ENCODE data around the gene STX18.
A peak's percentile ranks its signal among the peaks of the same experiment; 100 is the strongest.
"Not testable (repeated sequence)": the region's sequence is repeated elsewhere in the genome, so short reads cannot be mapped to it uniquely, and the experiment has no call there.

Gene STX18

DNA sequence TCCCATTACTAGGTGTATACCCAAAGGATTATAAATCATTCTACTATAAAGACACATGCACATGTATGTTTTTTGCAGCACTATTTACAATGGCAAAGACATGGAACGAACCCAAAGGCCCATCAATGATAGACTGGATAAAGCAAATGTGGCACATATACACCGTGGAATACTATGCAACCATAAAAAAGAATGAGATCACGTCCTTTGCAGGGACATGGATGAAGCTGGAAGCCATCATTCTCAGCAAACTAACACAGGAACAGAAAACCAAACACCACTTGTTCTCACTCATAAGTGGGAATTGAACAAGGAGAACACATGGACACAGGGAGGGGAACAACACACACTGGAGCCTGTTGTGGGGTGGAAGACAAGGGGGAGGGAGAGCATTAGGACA is 31.2 kb downstream of the STX18 start:
- not testable (repeated sequence) for DNase-seq (ENCODE audit: low read depth in 3 of 3, low spot score in 1 of 3)

- DNase-seq (ENCODE audit: low read depth in 3 of 3, low spot score in 1 of 3): no peak
These were observed 32.3 kb downstream of the STX18 start for GRCh38 chr4:4509521-4509920.

GRCh38 chr4:4507923-4508322 is 33.9 kb downstream of the STX18 start:
- no peak for DNase-seq (ENCODE audit: low read depth in 3 of 3, low spot score in 1 of 3)

DNA sequence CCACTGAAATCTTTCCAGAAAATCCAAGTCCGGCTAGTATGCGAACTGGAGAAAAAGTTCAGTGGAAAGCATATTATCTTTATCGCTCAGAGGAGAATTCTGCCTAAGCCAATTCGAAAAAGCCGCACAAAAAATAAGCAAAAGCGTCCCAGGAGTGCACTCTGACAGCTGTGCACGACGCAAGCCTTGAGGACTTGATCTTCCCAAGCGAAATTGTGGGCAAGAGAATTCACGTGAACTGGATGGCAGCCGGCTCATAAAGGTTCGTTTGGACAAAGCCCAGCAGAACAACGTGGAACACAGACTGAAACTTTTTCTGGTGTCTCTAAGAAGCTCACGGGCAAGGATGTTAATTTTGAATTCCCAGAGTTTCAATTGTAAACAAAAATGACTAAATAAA is 34.4 kb downstream of the STX18 start:
- DNase-seq (ENCODE audit: low read depth in 3 of 3, low spot score in 1 of 3): no peak

DNA sequence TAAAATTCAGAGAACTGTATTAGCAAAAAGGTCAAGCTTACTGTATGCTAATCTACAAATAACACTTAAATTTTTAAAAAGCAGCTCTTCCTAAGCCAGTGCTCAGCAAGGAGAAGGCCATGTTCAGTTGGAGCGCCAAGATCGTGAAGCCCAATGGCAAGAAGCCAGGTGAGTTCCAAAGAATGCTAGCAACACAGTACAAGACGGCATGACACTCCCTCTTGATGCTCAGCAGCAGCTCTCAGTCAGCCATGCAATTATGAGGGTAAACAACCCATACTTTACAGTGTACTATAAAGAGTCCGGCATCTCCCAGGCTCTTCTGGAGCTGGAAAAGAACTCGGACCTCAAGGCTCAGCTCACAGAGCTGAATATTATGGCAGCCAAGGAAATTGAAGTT is 34.9 kb downstream of the STX18 start:
- DNase-seq (ENCODE audit: low read depth in 3 of 3, low spot score in 1 of 3): no peak

GRCh38 chr4:4505211-4505610 is 36.6 kb downstream of the STX18 start:
- DNase-seq (ENCODE audit: low read depth in 3 of 3, low spot score in 1 of 3): not testable (repeated sequence)

- no peak for DNase-seq (ENCODE audit: low read depth in 3 of 3, low spot score in 1 of 3)
These were observed 37.1 kb downstream of the STX18 start for GRCh38 chr4:4504783-4505182.

- no peak for DNase-seq (ENCODE audit: low read depth in 3 of 3, low spot score in 1 of 3)
These were observed 39.0 kb downstream of the STX18 start for GRCh38 chr4:4502694-4503311.

DNA sequence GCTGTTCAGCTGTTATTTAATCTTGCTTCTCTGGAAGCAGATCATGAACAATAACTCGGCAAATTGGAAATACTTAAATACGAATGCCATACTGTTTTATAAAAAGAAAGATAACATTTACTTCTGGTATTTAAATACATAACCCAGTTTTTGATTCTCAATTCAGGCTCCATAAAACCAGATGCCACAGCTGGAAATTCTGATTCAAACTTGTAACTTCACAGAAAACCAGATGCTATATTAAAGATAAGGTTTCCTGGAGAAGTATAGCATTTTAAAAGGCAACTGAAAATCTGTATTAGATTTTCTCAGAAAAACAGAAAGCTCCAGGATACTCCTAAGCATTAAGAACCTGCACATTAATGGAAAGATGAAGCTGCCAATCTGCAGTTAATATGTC is 40.2 kb downstream of the STX18 start:
- DNase-seq (ENCODE audit: low read depth in 3 of 3, low spot score in 1 of 3): no peak

DNA sequence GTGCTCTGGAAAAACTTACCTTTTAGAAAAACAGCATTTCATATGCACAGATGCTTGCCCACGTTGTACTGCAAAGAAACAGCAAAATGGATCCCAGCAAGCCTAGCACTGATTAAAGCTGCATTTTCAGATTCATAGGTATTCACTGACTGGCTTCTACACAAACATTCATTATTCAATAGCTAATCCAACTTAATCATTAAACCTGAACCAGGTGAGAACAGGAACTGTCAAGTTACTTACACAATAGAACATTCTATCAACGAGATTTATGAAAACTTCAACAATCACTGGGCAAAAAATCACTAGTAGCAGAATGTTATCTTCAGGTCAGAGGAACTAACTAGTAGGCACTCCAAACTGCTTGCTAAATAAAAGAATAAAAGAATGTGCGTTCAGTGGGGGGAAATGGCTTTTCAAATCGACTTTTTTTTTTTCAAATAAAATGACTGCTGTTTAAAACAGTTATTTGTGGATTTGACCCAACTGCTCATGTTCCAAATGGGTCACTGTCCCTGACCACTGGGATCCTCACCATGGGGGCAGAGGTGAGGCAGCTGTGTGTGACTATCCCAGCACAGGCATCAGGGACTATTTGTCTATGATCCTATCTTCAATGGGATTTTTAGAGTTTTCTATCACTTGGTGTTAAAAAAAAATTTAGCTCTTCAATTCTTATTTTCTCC is 42.3 kb downstream of the STX18 start:
- no peak for DNase-seq (ENCODE audit: low read depth in 3 of 3, low spot score in 1 of 3)

DNA sequence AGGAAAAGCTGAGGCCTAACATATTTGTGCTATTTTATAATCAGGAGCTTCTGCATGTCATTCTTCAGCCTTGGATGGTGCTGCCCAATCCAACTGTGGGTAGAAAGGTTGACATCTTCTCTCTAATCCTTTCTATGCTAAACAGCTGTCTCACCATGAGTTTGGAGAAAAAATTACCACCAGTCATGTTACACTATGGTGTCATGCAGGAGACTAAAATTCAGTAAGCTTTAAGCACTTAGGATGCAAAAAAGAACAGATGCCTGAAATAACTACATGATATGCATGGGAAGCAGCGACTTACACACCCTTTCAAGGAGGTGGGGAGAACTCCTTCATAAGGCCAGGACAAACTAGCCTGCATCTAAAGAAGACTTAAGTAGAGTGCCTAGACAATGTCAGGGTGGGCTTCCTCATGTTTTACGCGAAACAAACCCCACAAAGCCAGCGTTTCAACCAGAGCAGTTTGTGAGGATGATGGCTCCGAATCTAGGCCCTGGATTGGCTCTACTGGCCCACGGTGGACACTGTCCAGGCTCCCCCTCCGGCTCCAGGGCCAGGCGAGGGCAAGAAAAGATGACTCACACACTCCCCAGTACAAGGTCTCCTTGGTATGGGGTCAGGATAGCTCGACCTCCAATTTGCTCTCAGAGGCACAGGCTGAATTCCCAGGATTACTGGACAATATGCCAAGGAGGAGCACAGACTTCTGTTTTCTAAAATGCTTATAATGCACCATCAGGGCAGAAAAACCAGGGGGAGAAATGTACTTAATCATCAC is 45.1 kb downstream of the STX18 start:
- no peak for DNase-seq (ENCODE audit: low read depth in 3 of 3, low spot score in 1 of 3)

DNA sequence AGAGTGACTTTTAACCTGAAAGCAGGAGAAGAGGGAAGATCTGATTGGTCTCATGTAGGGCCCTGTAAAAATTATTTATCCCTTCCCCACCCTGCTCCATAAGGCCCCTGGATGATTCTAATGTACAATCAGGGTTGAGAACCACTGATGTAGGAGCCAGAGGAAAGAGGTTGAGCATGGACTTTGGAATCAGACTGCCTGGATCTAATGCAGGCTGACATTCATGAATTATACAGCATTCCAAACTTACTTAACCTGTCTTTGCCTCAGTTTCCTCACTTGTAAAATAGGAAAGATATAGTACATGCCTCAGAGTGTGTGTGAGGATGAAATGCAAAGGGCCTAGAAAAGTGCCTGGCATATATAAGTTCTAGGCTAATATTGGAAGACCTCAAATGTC is 47.0 kb downstream of the STX18 start:
- no peak for DNase-seq (ENCODE audit: low read depth in 3 of 3, low spot score in 1 of 3)

- DNase-seq (ENCODE audit: low read depth in 3 of 3, low spot score in 1 of 3): no peak
These were observed 49.5 kb downstream of the STX18 start for GRCh38 chr4:4492161-4492847.

DNA sequence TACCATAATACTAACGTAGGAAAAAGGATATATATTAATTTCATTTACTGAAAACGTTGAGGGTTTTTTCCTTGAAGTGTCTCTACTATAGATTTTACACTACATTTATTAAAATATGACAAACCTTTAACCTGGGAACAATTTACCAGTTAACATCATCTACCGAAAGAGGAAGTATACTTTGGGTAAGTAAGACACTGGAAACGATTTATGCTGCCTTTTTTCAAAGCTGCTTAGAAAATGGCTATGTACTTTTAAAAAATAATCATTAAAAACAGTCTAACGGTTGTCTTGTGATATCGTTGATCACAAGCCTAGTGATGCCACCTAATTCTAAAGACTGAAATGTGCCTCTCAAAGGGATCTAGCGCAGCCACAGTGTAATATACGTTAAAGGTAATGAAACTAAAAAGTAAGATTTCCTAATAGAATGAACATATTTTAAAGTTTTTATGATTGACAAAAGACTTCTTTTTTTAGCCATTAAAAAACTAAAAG is 50.4 kb downstream of the STX18 start:
- no peak for DNase-seq (ENCODE audit: low read depth in 3 of 3, low spot score in 1 of 3)

DNA sequence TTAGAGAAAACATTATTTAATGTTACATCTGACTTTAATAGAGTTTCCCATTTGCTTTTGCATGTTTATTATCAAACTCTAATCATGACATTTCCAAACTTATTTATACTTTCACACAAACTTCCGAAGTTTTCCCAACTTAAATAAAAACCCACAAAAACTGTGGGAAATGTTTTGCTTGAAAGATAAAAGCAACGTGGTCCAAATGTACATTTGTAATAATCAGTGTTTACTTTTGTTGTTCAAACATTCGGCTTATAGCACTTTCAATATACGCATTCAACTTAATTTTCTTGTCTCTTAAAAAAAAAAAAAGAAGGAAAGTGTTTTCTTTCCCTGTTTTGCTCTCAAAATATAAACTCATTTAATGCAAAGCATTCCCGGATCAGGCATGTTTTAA is 51.0 kb downstream of the STX18 start:
- no peak for DNase-seq (ENCODE audit: low read depth in 3 of 3, low spot score in 1 of 3)

DNA sequence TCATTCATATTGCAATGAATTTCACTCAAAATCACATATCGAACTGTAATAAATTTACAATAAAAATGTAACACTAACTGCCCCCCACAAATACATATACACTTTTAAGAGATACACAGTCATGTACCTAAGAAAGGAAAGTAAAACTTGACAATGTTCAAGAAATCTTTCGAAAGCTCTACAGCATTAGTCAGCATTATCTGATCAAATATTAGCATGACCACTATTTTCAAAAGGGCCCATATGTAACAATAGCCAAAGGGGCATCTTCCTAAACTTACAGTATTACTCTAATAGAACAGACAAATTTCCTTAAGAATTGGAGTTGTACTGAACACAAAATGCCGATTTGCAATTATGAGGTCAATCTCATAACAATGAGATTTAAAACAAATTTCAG is 51.8 kb downstream of the STX18 start:
- DNase-seq (ENCODE audit: low read depth in 3 of 3, low spot score in 1 of 3): no peak

GRCh38 chr4:4488405-4489404 is 53.1 kb downstream of the STX18 start:
- peak; percentile 27 to 38 (median 34) for DNase-seq (ENCODE audit: low read depth in 3 of 3, low spot score in 1 of 3)

- no peak for DNase-seq (ENCODE audit: low read depth in 3 of 3, low spot score in 1 of 3)
These were observed 54.9 kb downstream of the STX18 start for GRCh38 chr4:4486969-4487368.

DNA sequence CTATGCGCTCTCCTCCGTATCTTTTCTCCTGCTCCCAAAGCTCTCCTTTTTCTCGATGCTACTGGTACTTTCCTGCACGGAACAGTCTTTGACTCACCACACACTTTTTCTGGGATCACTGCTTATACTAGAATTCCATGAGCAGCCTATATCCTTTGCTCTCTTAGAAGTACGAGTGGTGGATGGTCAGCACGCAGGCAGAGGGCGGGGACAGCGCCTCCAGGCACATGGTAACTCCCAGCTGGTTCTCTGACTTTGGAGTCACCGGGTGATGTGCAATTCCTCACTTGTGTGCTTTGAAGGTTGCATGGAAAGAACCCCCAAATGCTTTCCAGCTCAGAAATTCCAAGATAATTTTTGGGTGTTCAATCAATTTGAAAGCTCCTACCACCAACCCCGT is 56.0 kb downstream of the STX18 start:
- DNase-seq (ENCODE audit: low read depth in 3 of 3, low spot score in 1 of 3): no peak

- DNase-seq (ENCODE audit: low read depth in 3 of 3, low spot score in 1 of 3): no peak
These were observed 60.4 kb downstream of the STX18 start for GRCh38 chr4:4481399-4481994.
